Measurements from ENCODE around the gene CTLA4. TPM values are rescaled to one million over a fixed set of nuclear protein-coding genes. Genes with fewer than 3 reads are reported as not detected.

CTLA4 gene
- polyA plus RNA-seq, 3 donors = 0.08 TPM; not detected in 2

DNA sequence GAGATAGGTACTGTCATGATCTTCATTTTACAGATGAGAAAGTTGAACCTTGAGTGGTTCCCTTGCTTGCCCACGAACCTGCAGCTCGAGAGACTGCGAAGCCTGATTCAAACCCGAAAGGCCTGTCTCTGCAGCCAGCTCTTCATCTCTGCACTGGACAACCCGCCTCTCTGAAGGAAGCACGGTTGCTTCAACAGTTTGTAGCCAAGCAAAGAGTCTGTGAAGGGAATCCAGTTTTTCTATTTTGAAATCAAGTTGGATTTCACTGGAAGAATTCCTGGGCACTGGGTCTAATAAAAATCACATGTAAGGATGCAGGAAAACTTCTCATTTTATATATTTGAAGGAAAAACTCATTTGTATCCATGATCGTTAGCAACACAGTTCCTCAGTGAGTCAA lies 47.7 kb downstream of the CTLA4 start:
- Mint-ChIP-seq H3K9me3 (no peaks in the 10 kb centered on the region), H3K27ac (peak overlapping the region in 1 of 7 donors; percentile 7), H3K27me3 (ENCODE audit: low read depth in 3 of 3) (peaks cover 0 to 2% (median 0%) of the 10 kb centered on the region in 3 donors), H3K4me1 (peaks cover 18% of the 10 kb centered on the region), H3K4me3 (no peak overlapping the region), H3K36me3 (no peaks in the 10 kb centered on the region)
- Histone ChIP-seq H3K9ac (ENCODE audit: insufficient read depth, low read length, poor library complexity, severe bottlenecking) (no peak overlapping the region), H2AFZ (ENCODE audit: insufficient read depth, low read depth, low read length, poor library complexity, severe bottlenecking) (peak overlapping the region; percentile 23), H3K27ac (ENCODE audit: low read depth in 1 of 2, low read length in 2 of 2) (no peak overlapping the region), H3K4me1 (ENCODE audit: control insufficient read depth in 1 of 2, insufficient read depth in 2 of 2, low read length in 2 of 2) (peaks cover 16 to 19% of the 10 kb centered on the region in 2 donors), H3K36me3 (replicated peaks in 1 of 2; ENCODE audit: control insufficient read depth in 1 of 2, insufficient read depth in 2 of 2, low read length in 2 of 2) (no peaks in the 10 kb centered on the region), H3K4me3 (replicated peaks in 1 of 3; ENCODE audit: low read depth in 2 of 3, low read length in 3 of 3) (no peak overlapping the region), H3K4me2 (replicated peaks; ENCODE audit: extremely low read depth, low read length, poor library complexity, severe bottlenecking) (peak overlapping the region; percentile 34), H3K9me3 (replicated peaks in 1 of 2; ENCODE audit: control insufficient read depth in 1 of 2, insufficient read depth in 1 of 2, low read length in 2 of 2) (no peaks in the 10 kb centered on the region), H3K79me2 (ENCODE audit: insufficient read depth, low read length) (no peaks in the 10 kb centered on the region), H3K27me3 (ENCODE audit: control insufficient read depth in 2 of 2, insufficient read depth in 2 of 2, low read length in 2 of 2) (no peaks in the 10 kb centered on the region), H4K20me1 (ENCODE audit: insufficient read depth, low read length) (no peaks in the 10 kb centered on the region)
- TF ChIP-seq CTCF (IDR thresholded peaks at IDR 0.05) = no peak
- intact Hi-C loops (cut with micrococcal nuclease) = no loop called here
- 76% methylated on average over 6 of the region's 7 CpGs for WGBS (ENCODE audit: insufficient coverage)
- DNase-seq = no peak

DNA sequence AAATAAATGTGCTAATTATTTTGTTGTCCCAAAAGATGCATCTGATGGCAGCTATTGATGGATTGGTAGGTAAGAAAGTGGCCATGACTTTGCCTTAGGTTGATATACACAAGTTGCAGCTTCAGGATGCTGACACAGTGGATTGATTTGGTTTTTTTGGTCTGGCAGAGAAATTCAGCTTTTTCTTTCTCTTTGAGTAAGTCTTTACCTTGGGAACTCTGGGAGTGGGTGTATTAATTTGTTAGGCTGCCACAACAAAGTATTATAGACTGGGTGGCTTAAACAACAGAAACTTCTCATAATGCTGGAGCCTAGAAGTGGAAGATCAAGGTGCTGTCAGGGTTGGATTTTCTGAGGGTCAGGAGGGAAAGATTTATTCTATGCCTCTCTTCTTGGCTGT lies 49.2 kb downstream of the CTLA4 start:
- H3K36me3 Mint-ChIP-seq = no peaks in the 10 kb centered on the region

More for the DNA sequence above, 49.2 kb downstream of the CTLA4 start:
- Histone ChIP-seq H3K36me3 (replicated peaks in 1 of 2; ENCODE audit: control insufficient read depth in 1 of 2, insufficient read depth in 2 of 2, low read length in 2 of 2) (no peaks in the 10 kb centered on the region), H3K27ac (ENCODE audit: low read depth in 1 of 2, low read length in 2 of 2) (no peak overlapping the region), H3K9ac (ENCODE audit: insufficient read depth, low read length, poor library complexity, severe bottlenecking) (no peak overlapping the region), H3K79me2 (ENCODE audit: insufficient read depth, low read length) (no peaks in the 10 kb centered on the region), H3K4me1 (ENCODE audit: control insufficient read depth in 1 of 2, insufficient read depth in 2 of 2, low read length in 2 of 2) (peaks cover 16 to 19% of the 10 kb centered on the region in 2 donors), H3K4me2 (replicated peaks; ENCODE audit: extremely low read depth, low read length, poor library complexity, severe bottlenecking) (no peak overlapping the region), H3K9me3 (replicated peaks in 1 of 2; ENCODE audit: control insufficient read depth in 1 of 2, insufficient read depth in 1 of 2, low read length in 2 of 2) (no peaks in the 10 kb centered on the region), H4K20me1 (ENCODE audit: insufficient read depth, low read length) (no peaks in the 10 kb centered on the region), H3K4me3 (replicated peaks in 1 of 3; ENCODE audit: low read depth in 2 of 3, low read length in 3 of 3) (no peak overlapping the region), H3K27me3 (ENCODE audit: control insufficient read depth in 2 of 2, insufficient read depth in 2 of 2, low read length in 2 of 2) (no peaks in the 10 kb centered on the region), H2AFZ (ENCODE audit: insufficient read depth, low read depth, low read length, poor library complexity, severe bottlenecking) (no peak overlapping the region)
- no peak for DNase-seq
- intact Hi-C loops (cut with micrococcal nuclease) = no loop called here
- H3K27me3 Mint-ChIP-seq (ENCODE audit: low read depth in 3 of 3) = peaks cover 0 to 2% (median 0%) of the 10 kb centered on the region in 3 donors
- no peak overlapping the region for H3K27ac Mint-ChIP-seq
- H3K9me3 Mint-ChIP-seq = no peaks in the 10 kb centered on the region
- H3K4me3 Mint-ChIP-seq = no peak overlapping the region
- TF ChIP-seq CTCF (IDR thresholded peaks at IDR 0.05) = no peak
- H3K4me1 Mint-ChIP-seq = peaks cover 18% of the 10 kb centered on the region

All from CD14-positive monocyte (primary cell).